WERI-Rb-1 (cell line): ENCODE measurements around the gene PKD1L1.

Experiments
- DNase-seq: peaks from one replicate; pipeline ENCODE4 v3.0.0-alpha.2; 2020
- H3K27ac ChIP-seq: fragments of 250-450 bp; sonication (Bioruptor Pico); 2 replicates; pipeline ENCODE4 v1.5.1; 2020; ENCODE audit warnings: mild to moderate bottlenecking, moderate library complexity
- H3K27me3 ChIP-seq: fragments of 250-450 bp; sonication (Bioruptor Pico); 2 replicates; pipeline ENCODE4 v1.5.1; 2021; ENCODE audit warnings: mild to moderate bottlenecking, low read depth, moderate library complexity; ENCODE audit not compliant: insufficient read depth, severe bottlenecking
- H3K36me3 ChIP-seq: fragments of 250-450 bp; sonication (Bioruptor Pico); 2 replicates; pipeline ENCODE4 v1.5.1; 2020; ENCODE audit warnings: mild to moderate bottlenecking, moderate library complexity
- H3K4me3 ChIP-seq: 2 replicates; pipeline ENCODE4 v1.5.1; 2011; ENCODE audit warnings: low read depth, mild to moderate bottlenecking, control low read depth, low read length
- H3K9me3 ChIP-seq: fragments of 250-450 bp; sonication (Bioruptor Pico); 2 replicates; pipeline ENCODE4 v1.5.1; 2021; ENCODE audit warnings: mild to moderate bottlenecking, moderate library complexity; ENCODE audit not compliant: severe bottlenecking
- TF ChIP-seq, protein P1 (sequence below): IDR thresholded peaks from 2 replicates; pipeline ENCODE4 v1.5.1; 2011; ENCODE audit warnings: low read depth, mild to moderate bottlenecking, control low read depth, inconsistent platforms, low read length

PKD1L1 gene

GRCh38 chr7:47764746-47765145 lies 183.5 kb downstream of the PKD1L1 start:
- Histone ChIP-seq H3K9me3 (no peaks in the 10 kb centered on the region), H3K27ac (no peak overlapping the region), H3K4me3 (no peak overlapping the region), H3K36me3 (no peaks in the 10 kb centered on the region), H3K27me3 (no peaks in the 10 kb centered on the region)
- no peak for DNase-seq
- TF ChIP-seq, protein P1, sequence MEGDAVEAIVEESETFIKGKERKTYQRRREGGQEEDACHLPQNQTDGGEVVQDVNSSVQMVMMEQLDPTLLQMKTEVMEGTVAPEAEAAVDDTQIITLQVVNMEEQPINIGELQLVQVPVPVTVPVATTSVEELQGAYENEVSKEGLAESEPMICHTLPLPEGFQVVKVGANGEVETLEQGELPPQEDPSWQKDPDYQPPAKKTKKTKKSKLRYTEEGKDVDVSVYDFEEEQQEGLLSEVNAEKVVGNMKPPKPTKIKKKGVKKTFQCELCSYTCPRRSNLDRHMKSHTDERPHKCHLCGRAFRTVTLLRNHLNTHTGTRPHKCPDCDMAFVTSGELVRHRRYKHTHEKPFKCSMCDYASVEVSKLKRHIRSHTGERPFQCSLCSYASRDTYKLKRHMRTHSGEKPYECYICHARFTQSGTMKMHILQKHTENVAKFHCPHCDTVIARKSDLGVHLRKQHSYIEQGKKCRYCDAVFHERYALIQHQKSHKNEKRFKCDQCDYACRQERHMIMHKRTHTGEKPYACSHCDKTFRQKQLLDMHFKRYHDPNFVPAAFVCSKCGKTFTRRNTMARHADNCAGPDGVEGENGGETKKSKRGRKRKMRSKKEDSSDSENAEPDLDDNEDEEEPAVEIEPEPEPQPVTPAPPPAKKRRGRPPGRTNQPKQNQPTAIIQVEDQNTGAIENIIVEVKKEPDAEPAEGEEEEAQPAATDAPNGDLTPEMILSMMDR = no peak

DNA sequence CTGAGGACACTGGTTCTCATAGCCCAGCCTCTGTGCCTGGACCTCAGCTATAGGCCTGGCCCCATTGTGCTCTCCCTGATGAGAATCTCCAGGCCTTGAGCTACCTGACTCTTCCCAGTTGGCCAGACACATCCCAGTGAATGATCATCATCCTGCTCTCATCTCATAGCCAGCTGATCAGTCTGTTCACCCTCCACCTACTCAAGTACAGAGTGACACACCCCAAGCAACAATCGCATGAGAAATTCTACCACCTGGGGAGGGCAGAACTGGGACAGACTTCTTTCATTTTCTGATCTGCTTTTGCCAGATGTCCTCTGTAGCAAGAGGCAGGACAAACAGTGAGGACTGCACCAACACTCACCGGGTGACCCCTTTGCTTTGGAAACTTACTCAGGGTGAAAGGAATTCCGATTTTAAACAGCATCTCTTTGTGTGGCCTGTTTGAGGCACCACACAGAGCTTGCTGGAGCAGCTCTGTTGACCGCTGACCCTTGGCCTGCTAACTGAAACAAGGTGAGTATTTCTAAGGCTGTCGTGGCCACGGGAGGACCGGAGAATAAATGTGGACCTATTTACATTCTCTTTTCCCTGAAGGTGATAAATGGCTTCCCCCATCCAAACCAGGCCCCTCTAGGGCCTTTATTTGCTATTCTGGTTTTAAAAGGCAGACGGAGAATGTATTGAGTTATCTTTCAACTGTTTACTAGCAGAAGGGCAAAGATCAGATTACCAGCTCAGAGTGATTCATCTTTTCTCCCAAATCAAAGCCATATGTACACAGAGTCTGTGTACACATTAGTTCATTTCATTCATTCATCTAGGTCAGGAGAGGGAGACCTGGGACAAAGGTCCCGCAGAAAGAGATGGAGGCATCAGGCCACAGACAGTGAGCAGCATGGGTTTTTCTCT lies 184.9 kb downstream of the PKD1L1 start:
- DNase-seq = peak; percentile 14
- TF ChIP-seq, protein P1 = no peak
- H3K27ac ChIP-seq = peak overlapping the region; percentile 59
- no peaks in the 10 kb centered on the region for H3K9me3 ChIP-seq
- no peaks in the 10 kb centered on the region for H3K36me3 ChIP-seq
- no peaks in the 10 kb centered on the region for H3K27me3 ChIP-seq
- no peak overlapping the region for H3K4me3 ChIP-seq

GRCh38 chr7:47762746-47763062 lies 185.6 kb downstream of the PKD1L1 start:
- Histone ChIP-seq H3K36me3 (no peaks in the 10 kb centered on the region), H3K4me3 (no peak overlapping the region), H3K27me3 (no peaks in the 10 kb centered on the region), H3K9me3 (no peaks in the 10 kb centered on the region), H3K27ac (no peak overlapping the region; the same call in 1 of the 2 replicates)
- TF ChIP-seq, protein P1 = no peak
- DNase-seq = no peak

DNA sequence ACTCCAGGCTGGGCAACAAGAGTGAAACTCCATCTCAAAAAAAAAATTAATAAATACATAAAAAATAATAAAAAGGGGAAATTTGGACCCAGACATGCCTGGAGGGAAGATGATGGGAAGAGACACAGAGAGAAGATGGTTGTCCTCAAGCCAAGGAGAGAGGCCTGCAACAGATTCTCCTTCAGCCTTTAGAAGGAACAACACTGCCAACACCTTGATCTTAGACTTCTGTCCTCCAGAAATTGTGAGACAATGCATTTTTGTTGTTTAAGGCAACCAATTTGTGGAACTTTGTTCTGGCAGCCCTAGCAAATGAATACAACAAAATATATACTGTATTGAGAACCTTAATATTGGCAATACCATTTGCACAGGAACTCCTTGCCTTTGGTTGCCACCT lies 186.1 kb downstream of the PKD1L1 start:
- TF ChIP-seq, protein P1 = no peak
- no peak overlapping the region for H3K27ac ChIP-seq
- DNase-seq = no peak

DNA sequence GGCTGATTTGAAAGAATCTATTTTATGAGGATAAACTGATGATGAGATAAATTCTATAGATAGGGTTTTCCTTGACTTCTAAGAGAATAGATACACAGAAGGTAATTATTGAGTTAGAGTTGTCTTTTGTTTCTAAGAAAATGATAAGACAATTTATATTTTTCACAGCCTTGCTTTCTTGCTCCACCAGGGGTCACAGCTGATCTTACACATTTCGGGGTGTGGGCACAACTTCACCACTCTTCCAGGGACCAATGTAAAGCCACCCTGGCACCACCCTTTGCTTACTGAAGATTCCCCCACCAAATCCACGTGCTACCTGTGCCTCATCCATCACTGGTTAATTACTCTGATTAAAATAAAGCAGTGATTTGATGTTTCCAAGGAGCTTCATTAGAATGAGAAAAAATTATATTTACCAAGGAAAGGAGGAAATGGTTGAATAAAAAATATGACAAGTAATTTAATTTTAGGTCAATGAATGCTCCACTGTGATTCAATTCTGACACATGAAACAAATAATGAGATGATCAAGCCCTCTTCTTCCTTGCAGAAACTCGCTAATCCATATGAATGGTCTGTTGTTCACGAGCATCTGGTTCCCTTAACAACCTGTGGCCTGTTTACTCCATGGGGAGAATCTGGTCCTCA lies 189.1 kb downstream of the PKD1L1 start:
- no peaks in the 10 kb centered on the region for H3K27me3 ChIP-seq
- H3K9me3 ChIP-seq = no peaks in the 10 kb centered on the region
- H3K27ac ChIP-seq = no peak overlapping the region
- H3K36me3 ChIP-seq = no peaks in the 10 kb centered on the region
- TF ChIP-seq, protein P1 = no peak
- no peak for DNase-seq
- H3K4me3 ChIP-seq = no peak overlapping the region

More for the DNA sequence above, 186.1 kb downstream of the PKD1L1 start:
- H3K27me3 ChIP-seq = no peaks in the 10 kb centered on the region
- H3K4me3 ChIP-seq = no peak overlapping the region
- no peaks in the 10 kb centered on the region for H3K9me3 ChIP-seq
- H3K36me3 ChIP-seq = no peaks in the 10 kb centered on the region
